Neutrophil (primary cell): ENCODE results near the gene WDR86.

Experiments used
- H3K27ac ChIP-seq: fragments of 200-600 bp; sonication (generic); 2 replicates; pipeline ENCODE4 v1.5.1; 2016; ENCODE audit warnings: mild to moderate bottlenecking, moderate library complexity
- H3K27me3 ChIP-seq: fragments of 200-600 bp; sonication (generic); 2 replicates; pipeline ENCODE4 v1.6.0; 2016; ENCODE audit warnings: mild to moderate bottlenecking
- H3K36me3 ChIP-seq: fragments of 200-600 bp; sonication (generic); 2 replicates; pipeline ENCODE4 v1.5.1; 2017
- H3K4me1 ChIP-seq, 2 experiments: fragments of 200-600 bp in 1 of 2; sonication (generic) in 1 of 2; 1 replicate in 1 of 2; 2 replicates in 1 of 2; pipeline versions ENCODE4 v1.5.1 to v1.6.1; 2013 to 2016; ENCODE audit warnings: low read depth in 1 of 2, low read length in 1 of 2, mild to moderate bottlenecking in 1 of 2, moderate library complexity in 1 of 2; ENCODE audit not compliant: control insufficient read depth in 1 of 2, insufficient read depth in 1 of 2
- H3K4me3 ChIP-seq, 2 experiments: fragments of 200-600 bp in 1 of 2; sonication (generic) in 1 of 2; 1 replicate in 1 of 2; 2 replicates in 1 of 2; pipeline ENCODE4 v1.5.1; 2013 to 2016; ENCODE audit warnings: low read depth in 1 of 2, low read length in 1 of 2, mild to moderate bottlenecking in 1 of 2, moderate library complexity in 1 of 2
- H3K9me3 ChIP-seq: fragments of 200-600 bp; sonication (generic); 2 replicates; pipeline ENCODE4 v1.5.1; 2016
- CTCF ChIP-seq: fragments of 200-600 bp; sonication (generic); IDR thresholded peaks from 2 replicates; pipeline ENCODE4 v1.5.1; 2016; ENCODE audit warnings: antibody characterized with exemption

The WDR86 gene

GRCh38 chr7:151431281-151431767 is 21.5 kb upstream of the WDR86 start:
- no peaks in the 10 kb centered on the region for H3K4me1 ChIP-seq
- H3K27ac ChIP-seq = no peak overlapping the region
- peaks cover 10% of the 10 kb centered on the region for H3K27me3 ChIP-seq
- no peaks in the 10 kb centered on the region for H3K9me3 ChIP-seq
- H3K36me3 ChIP-seq = no peaks in the 10 kb centered on the region
- no peak for TF ChIP-seq CTCF
- H3K4me3 ChIP-seq = no peak overlapping the region

GRCh38 chr7:151430391-151431205 is 20.8 kb upstream of the WDR86 start:
- H3K27me3 ChIP-seq = peaks cover 10% of the 10 kb centered on the region
- TF ChIP-seq CTCF = no peak
- no peak overlapping the region for H3K4me3 ChIP-seq
- H3K4me1 ChIP-seq = no peaks in the 10 kb centered on the region
- H3K9me3 ChIP-seq = no peaks in the 10 kb centered on the region
- H3K27ac ChIP-seq = no peak overlapping the region
- no peaks in the 10 kb centered on the region for H3K36me3 ChIP-seq

- TF ChIP-seq CTCF = no peak
- no peaks in the 10 kb centered on the region for H3K36me3 ChIP-seq
- no peaks in the 10 kb centered on the region for H3K9me3 ChIP-seq
- H3K4me3 ChIP-seq = no peak overlapping the region
- peaks cover 10% of the 10 kb centered on the region for H3K27me3 ChIP-seq
- H3K4me1 ChIP-seq = no peaks in the 10 kb centered on the region
- H3K27ac ChIP-seq = no peak overlapping the region
These were observed 19.9 kb upstream of the WDR86 start for GRCh38 chr7:151429560-151430331.

- no peaks in the 10 kb centered on the region for H3K9me3 ChIP-seq
- H3K4me1 ChIP-seq = no peaks in the 10 kb centered on the region
- peaks cover 10% of the 10 kb centered on the region for H3K27me3 ChIP-seq
- H3K27ac ChIP-seq = no peak overlapping the region
- H3K36me3 ChIP-seq = no peaks in the 10 kb centered on the region
- H3K4me3 ChIP-seq = no peak overlapping the region
- TF ChIP-seq CTCF = no peak
These were observed 19.4 kb upstream of the WDR86 start for GRCh38 chr7:151429237-151429559.

GRCh38 chr7:151428378-151429236 is 18.8 kb upstream of the WDR86 start:
- Histone ChIP-seq H3K36me3 (no peaks in the 10 kb centered on the region), H3K4me1 (no peaks in the 10 kb centered on the region), H3K27me3 (peaks cover 10% of the 10 kb centered on the region), H3K9me3 (no peaks in the 10 kb centered on the region), H3K4me3 (no peak overlapping the region), H3K27ac (no peak overlapping the region)
- TF ChIP-seq CTCF = no peak
